Measurements from ENCODE around the gene LDB2. TPM values are rescaled to one million over a fixed set of nuclear protein-coding genes. Genes with fewer than 3 reads are reported as not detected.

Gene LDB2
- total RNA-seq, 1 experiment from 2014 or later, result not detected

- H3K4me1 ChIP-seq (ENCODE audit: insufficient read depth, low read length), result peaks cover 10% of the 10 kb centered on the region
- H3K4me2 ChIP-seq (ENCODE audit: low read length), result no peak overlapping the region
- DNase-seq (no peak), ATAC-seq (no peak)
- H3F3A ChIP-seq (ENCODE audit: low read length, unreplicated experiment), result no peaks in the 10 kb centered on the region
- ChIA-PET POLR2A (ENCODE audit: unreplicated experiment) (no interaction called here), CTCF (no interaction called here)
- no peak overlapping the region for H3K4me3 ChIP-seq (ENCODE audit: low read length)
- TF ChIP-seq CTCF (conservative IDR thresholded peaks at IDR 0.05; ENCODE audit: low read depth, low read length) (no peak), EZH2 (IDR thresholded peaks at IDR 0.05; ENCODE audit: low read length, unreplicated experiment) (no peak), EZH2phosphoT487 (IDR thresholded peaks at IDR 0.05; ENCODE audit: borderline replicate concordance, low read length) (no peak)
- H3K9ac ChIP-seq (ENCODE audit: low read length), result no peak overlapping the region
- no peak overlapping the region for H3K27ac ChIP-seq (ENCODE audit: low read length)
- H3K36me3 ChIP-seq (ENCODE audit: low read depth, low read length), result no peaks in the 10 kb centered on the region
- BruUV-seq (replicated peaks), result no TSS peak
- no peak overlapping the region for H2AFZ ChIP-seq (ENCODE audit: low read length)
- H3K9me3 ChIP-seq (ENCODE audit: low read length), result no peaks in the 10 kb centered on the region
- no peaks in the 10 kb centered on the region for H3K9me2 ChIP-seq (replicated peaks; ENCODE audit: low read length)
- H3K79me2 ChIP-seq (ENCODE audit: low read length), result no peaks in the 10 kb centered on the region
- intact Hi-C loops (cut with micrococcal nuclease), result no loop called here
- no peaks in the 10 kb centered on the region for H4K20me1 ChIP-seq (ENCODE audit: low read length)
- peaks cover 18% of the 10 kb centered on the region; the same call in 1 of the 2 replicates for H3K27me3 ChIP-seq (ENCODE audit: low read length)
Measured at GRCh38 chr4:16687011-16687410, 211.4 kb downstream of the LDB2 start.

GRCh38 chr4:16686195-16686594 lies 212.2 kb downstream of the LDB2 start:
- POLR2A ChIA-PET (ENCODE audit: unreplicated experiment), result no interaction called here
- Histone ChIP-seq H3K9ac (ENCODE audit: low read length) (no peak overlapping the region), H3K36me3 (ENCODE audit: low read depth, low read length) (no peaks in the 10 kb centered on the region), H3K27ac (ENCODE audit: low read length) (no peak overlapping the region), H3K9me3 (ENCODE audit: low read length) (no peaks in the 10 kb centered on the region), H4K20me1 (ENCODE audit: low read length) (no peaks in the 10 kb centered on the region), H3K27me3 (ENCODE audit: low read length) (peaks cover 23% of the 10 kb centered on the region), H3K4me2 (ENCODE audit: low read length) (no peak overlapping the region), H3K79me2 (ENCODE audit: low read length) (no peaks in the 10 kb centered on the region), H3K4me1 (ENCODE audit: insufficient read depth, low read length) (peaks cover 10% of the 10 kb centered on the region), H3K4me3 (ENCODE audit: low read length) (no peak overlapping the region), H3K9me2 (replicated peaks; ENCODE audit: low read length) (no peaks in the 10 kb centered on the region), H2AFZ (ENCODE audit: low read length) (no peak overlapping the region), H3F3A (ENCODE audit: low read length, unreplicated experiment) (no peaks in the 10 kb centered on the region)
- BruUV-seq (replicated peaks), result no TSS peak
- intact Hi-C loops (cut with micrococcal nuclease), result no loop called here
- CTCF ChIA-PET, result no interaction called here
- TF ChIP-seq EZH2phosphoT487 (IDR thresholded peaks at IDR 0.05; ENCODE audit: borderline replicate concordance, low read length), result no peak
- no peak for TF ChIP-seq EZH2 (IDR thresholded peaks at IDR 0.05; ENCODE audit: low read length, unreplicated experiment)
- no peak for TF ChIP-seq CTCF (conservative IDR thresholded peaks at IDR 0.05; ENCODE audit: low read depth, low read length)
- peak; percentile 42 for DNase-seq
- ATAC-seq, result no peak

- H3K27ac ChIP-seq (ENCODE audit: low read length), result no peak overlapping the region
- no peak overlapping the region for H3K9ac ChIP-seq (ENCODE audit: low read length)
- no peak overlapping the region for H2AFZ ChIP-seq (ENCODE audit: low read length)
Measured at GRCh38 chr4:16685536-16685935, 212.9 kb downstream of the LDB2 start.

More at GRCh38 chr4:16685536-16685935, 212.9 kb downstream of the LDB2 start:
- intact Hi-C loops (cut with micrococcal nuclease), result no loop called here
- Histone ChIP-seq H3K79me2 (ENCODE audit: low read length) (no peaks in the 10 kb centered on the region), H3F3A (ENCODE audit: low read length, unreplicated experiment) (no peaks in the 10 kb centered on the region), H3K4me3 (ENCODE audit: low read length) (no peak overlapping the region), H3K9me3 (ENCODE audit: low read length) (no peaks in the 10 kb centered on the region), H3K4me2 (ENCODE audit: low read length) (no peak overlapping the region), H3K36me3 (ENCODE audit: low read depth, low read length) (no peaks in the 10 kb centered on the region), H3K27me3 (ENCODE audit: low read length) (peaks cover 30% of the 10 kb centered on the region), H4K20me1 (ENCODE audit: low read length) (no peaks in the 10 kb centered on the region), H3K4me1 (ENCODE audit: insufficient read depth, low read length) (peaks cover 10% of the 10 kb centered on the region), H3K9me2 (replicated peaks; ENCODE audit: low read length) (no peaks in the 10 kb centered on the region)
- ChIA-PET POLR2A (ENCODE audit: unreplicated experiment) (no interaction called here), CTCF (no interaction called here)
- no peak for DNase-seq
- TF ChIP-seq CTCF (conservative IDR thresholded peaks at IDR 0.05; ENCODE audit: low read depth, low read length) (no peak), EZH2 (IDR thresholded peaks at IDR 0.05; ENCODE audit: low read length, unreplicated experiment) (no peak), EZH2phosphoT487 (IDR thresholded peaks at IDR 0.05; ENCODE audit: borderline replicate concordance, low read length) (no peak)
- no peak for ATAC-seq
- BruUV-seq (replicated peaks), result no TSS peak

All from PC-3 (cell line).